Measurements from ENCODE around the gene EVC. TPM values are rescaled to one million over a fixed set of nuclear protein-coding genes. Genes with fewer than 3 reads are reported as not detected.

The EVC gene
- total and polyA plus RNA-seq, 2 experiments from 2014 or later: 4.8 to 8.6 TPM

DNA sequence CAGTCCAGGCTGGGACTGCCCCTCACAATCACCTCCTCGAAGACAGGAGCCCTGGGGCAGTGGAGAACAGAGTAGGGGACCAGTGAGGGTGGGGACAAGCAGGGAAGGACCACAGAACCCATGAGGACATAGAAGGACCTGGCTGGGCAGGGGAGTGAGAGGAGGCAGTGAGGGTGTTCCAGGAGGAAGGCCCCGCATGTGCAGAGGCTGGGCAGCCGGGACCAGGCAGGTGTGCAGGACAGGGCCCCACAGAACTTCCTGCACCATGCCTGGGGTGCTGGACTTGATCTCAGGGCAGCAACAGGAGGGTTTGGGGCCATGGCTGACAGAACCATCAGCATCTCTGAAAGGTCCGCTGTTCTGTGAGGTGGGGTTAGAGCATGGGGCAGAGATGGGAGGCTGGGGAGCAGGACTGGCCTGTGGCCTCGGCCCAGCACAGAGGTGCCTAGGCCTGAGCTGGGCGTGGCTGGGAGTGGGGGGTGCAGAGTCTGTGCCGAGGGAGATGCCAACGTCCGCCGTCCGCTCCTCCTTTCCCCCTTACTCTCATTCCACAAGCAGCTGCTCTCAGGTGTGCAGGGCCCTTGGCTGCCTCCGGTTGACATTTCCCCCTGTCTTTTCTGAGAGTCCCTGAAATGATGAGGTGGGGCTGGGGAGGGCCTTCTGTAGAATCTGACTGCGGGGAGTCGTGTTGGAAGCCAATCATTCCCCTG, 40.8 kb downstream of the EVC start:
- Histone ChIP-seq H3K79me2 (no peaks in the 10 kb centered on the region), H4K20me1 (ENCODE audit: insufficient read depth, poor library complexity, severe bottlenecking) (no peaks in the 10 kb centered on the region), H3K4me2 (no peak overlapping the region), H3K27ac (peak overlapping the region; percentile 76), H3K36me3 (replicated peaks; ENCODE audit: insufficient read depth, low read depth) (no peaks in the 10 kb centered on the region), H2AFZ (no peak overlapping the region), H3K27me3 (no peaks in the 10 kb centered on the region), H3K4me3 (no peak overlapping the region), H3K9me3 (ENCODE audit: low read depth) (no peaks in the 10 kb centered on the region), H3K9me2 (replicated peaks; ENCODE audit: insufficient read depth) (no peaks in the 10 kb centered on the region), H3K4me1 (ENCODE audit: insufficient read depth) (no peaks in the 10 kb centered on the region)
- 86% methylated on average over 14 of the region's 14 CpGs for WGBS (ENCODE audit: low lambda C conversion rate, missing lambda C conversion rate)
- TF ChIP-seq EZH2phosphoT487 (IDR thresholded peaks at IDR 0.05; ENCODE audit: low read depth, severe bottlenecking, unreplicated experiment) (no peak), EZH2 (IDR thresholded peaks at IDR 0.05; ENCODE audit: borderline replicate concordance) (no peak)
- TF ChIP-seq, protein P1, sequence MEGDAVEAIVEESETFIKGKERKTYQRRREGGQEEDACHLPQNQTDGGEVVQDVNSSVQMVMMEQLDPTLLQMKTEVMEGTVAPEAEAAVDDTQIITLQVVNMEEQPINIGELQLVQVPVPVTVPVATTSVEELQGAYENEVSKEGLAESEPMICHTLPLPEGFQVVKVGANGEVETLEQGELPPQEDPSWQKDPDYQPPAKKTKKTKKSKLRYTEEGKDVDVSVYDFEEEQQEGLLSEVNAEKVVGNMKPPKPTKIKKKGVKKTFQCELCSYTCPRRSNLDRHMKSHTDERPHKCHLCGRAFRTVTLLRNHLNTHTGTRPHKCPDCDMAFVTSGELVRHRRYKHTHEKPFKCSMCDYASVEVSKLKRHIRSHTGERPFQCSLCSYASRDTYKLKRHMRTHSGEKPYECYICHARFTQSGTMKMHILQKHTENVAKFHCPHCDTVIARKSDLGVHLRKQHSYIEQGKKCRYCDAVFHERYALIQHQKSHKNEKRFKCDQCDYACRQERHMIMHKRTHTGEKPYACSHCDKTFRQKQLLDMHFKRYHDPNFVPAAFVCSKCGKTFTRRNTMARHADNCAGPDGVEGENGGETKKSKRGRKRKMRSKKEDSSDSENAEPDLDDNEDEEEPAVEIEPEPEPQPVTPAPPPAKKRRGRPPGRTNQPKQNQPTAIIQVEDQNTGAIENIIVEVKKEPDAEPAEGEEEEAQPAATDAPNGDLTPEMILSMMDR (IDR thresholded peaks at IDR 0.05; ENCODE audit: poor library complexity): no peak
- no peak for DNase-seq (ENCODE audit: low spot score)

DNA sequence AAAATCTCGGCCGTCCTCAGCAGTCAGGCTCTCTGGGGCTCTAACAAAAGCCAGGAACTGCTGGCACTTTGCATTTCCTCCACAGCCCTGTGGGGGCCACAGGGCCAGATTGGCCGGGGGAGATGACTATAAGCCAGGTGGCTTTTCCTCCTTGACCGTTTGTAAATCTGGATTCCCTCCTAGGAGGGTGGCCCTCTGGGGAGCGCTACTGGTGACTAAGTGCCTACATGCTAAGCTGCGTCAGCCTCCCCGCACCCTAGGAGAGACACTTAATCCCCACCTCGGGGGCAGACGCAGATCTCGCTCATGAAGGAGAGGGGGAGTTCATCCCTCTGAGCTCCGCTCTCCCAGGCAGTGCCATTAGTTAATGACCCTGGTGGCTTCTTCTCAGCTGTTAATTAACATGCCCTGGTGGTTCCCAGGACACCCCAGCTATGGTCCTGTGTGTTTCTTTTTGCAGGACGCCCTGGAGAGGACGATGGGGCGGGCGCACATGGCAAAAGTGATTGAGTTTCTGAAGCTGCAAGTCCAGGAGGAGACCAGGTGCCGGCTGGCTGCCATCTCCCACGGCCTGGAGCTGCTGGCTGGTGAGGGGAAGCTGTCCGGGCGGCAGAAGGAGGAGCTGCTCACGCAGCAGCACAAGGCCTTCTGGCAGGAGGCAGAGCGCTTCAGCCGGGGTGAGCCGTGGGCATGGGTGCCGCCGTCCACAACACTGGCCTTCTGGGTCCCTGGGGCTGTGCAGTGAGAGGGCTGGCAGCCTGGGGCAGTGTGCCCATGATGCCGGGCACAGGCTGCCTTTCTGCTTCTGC, 41.6 kb downstream of the EVC start:
- no peak for TF ChIP-seq EZH2phosphoT487 (IDR thresholded peaks at IDR 0.05; ENCODE audit: low read depth, severe bottlenecking, unreplicated experiment)
- TF ChIP-seq, protein P1 (IDR thresholded peaks at IDR 0.05; ENCODE audit: poor library complexity): no peak
- TF ChIP-seq EZH2 (IDR thresholded peaks at IDR 0.05; ENCODE audit: borderline replicate concordance): no peak
- Histone ChIP-seq H3K36me3 (replicated peaks; ENCODE audit: insufficient read depth, low read depth) (no peaks in the 10 kb centered on the region), H3K4me1 (ENCODE audit: insufficient read depth) (no peaks in the 10 kb centered on the region), H2AFZ (no peak overlapping the region), H3K4me3 (no peak overlapping the region), H4K20me1 (ENCODE audit: insufficient read depth, poor library complexity, severe bottlenecking) (no peaks in the 10 kb centered on the region), H3K79me2 (no peaks in the 10 kb centered on the region), H3K9me3 (ENCODE audit: low read depth) (no peaks in the 10 kb centered on the region), H3K9me2 (replicated peaks; ENCODE audit: insufficient read depth) (no peaks in the 10 kb centered on the region), H3K27ac (peak overlapping the region; percentile 76), H3K27me3 (no peaks in the 10 kb centered on the region), H3K4me2 (no peak overlapping the region)
- WGBS (ENCODE audit: low lambda C conversion rate, missing lambda C conversion rate): 84% methylated on average over 24 of the region's 26 CpGs
- DNase-seq (ENCODE audit: low spot score): peak; percentile 35

DNA sequence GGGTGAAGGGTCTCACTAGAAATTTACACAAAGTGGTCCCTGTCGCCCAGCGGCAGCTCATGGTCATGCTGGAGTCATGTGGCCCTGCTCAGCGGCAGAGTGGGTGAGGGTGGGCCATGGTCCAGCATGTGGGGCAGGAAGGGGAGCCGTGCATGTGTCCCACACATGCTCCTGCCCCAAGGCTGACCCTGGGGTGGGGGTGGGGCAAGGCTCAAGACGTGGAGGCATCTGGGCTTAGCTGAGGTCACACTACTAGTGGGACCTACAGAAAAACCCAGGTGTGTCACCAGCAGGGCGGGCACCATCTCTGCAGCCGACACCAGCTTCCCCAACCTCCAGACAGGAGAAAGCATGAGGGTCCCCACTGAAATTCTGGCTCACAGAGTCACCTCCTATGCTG, 42.4 kb downstream of the EVC start:
- H3K4me2 ChIP-seq: no peak overlapping the region
- DNase-seq (ENCODE audit: low spot score): no peak
- H3K36me3 ChIP-seq (replicated peaks; ENCODE audit: insufficient read depth, low read depth): no peaks in the 10 kb centered on the region
- whole genome bisulfite sequencing (ENCODE audit: low lambda C conversion rate, missing lambda C conversion rate): 93% methylated on average over 7 of the region's 7 CpGs
- no peak overlapping the region for H2AFZ ChIP-seq
- no peaks in the 10 kb centered on the region for H3K4me1 ChIP-seq (ENCODE audit: insufficient read depth)
- H3K4me3 ChIP-seq: no peak overlapping the region
- no peaks in the 10 kb centered on the region for H4K20me1 ChIP-seq (ENCODE audit: insufficient read depth, poor library complexity, severe bottlenecking)
- H3K27me3 ChIP-seq: no peaks in the 10 kb centered on the region
- TF ChIP-seq EZH2 (IDR thresholded peaks at IDR 0.05; ENCODE audit: borderline replicate concordance): no peak
- TF ChIP-seq, protein P1 (IDR thresholded peaks at IDR 0.05; ENCODE audit: poor library complexity): no peak
- H3K9me3 ChIP-seq (ENCODE audit: low read depth): no peaks in the 10 kb centered on the region
- no peaks in the 10 kb centered on the region for H3K79me2 ChIP-seq
- no peaks in the 10 kb centered on the region for H3K9me2 ChIP-seq (replicated peaks; ENCODE audit: insufficient read depth)
- no peak overlapping the region for H3K27ac ChIP-seq
